ENCODE data around the gene YWHAG. TPM values are rescaled to one million over a fixed set of nuclear protein-coding genes. Genes with fewer than 3 reads are reported as not detected.
A peak's percentile ranks its signal among the peaks of the same experiment; 100 is the strongest.

YWHAG gene
- total RNA-seq, 1 donor from 2014 or later, result 97.1 TPM

GRCh38 chr7:76286842-76287403 is 71.9 kb downstream of the YWHAG start:
- no peak for DNase-seq
- no peaks in the 10 kb centered on the region for H3K9me3 ChIP-seq
- H3K4me1 ChIP-seq, result peaks cover 11% of the 10 kb centered on the region
- H3K27ac ChIP-seq, result no peak overlapping the region
- no peaks in the 10 kb centered on the region for H3K36me3 ChIP-seq
- no peak overlapping the region for H3K4me3 ChIP-seq
- ATAC-seq, result no peak
- intact Hi-C loops (cut with DNase I), result no loop called here
- peaks cover 22% of the 10 kb centered on the region for H3K27me3 ChIP-seq (ENCODE audit: low read depth)
- TF ChIP-seq CTCF (IDR thresholded peaks at IDR 0.05), result no peak

GRCh38 chr7:76285604-76286374 is 73.0 kb downstream of the YWHAG start:
- no peak for ATAC-seq

GRCh38 chr7:76283254-76284159 is 75.3 kb downstream of the YWHAG start:
- no peak overlapping the region for H3K4me3 ChIP-seq
- H3K27me3 ChIP-seq (ENCODE audit: low read depth), result peaks cover 28% of the 10 kb centered on the region
- intact Hi-C loops (cut with DNase I), result no loop called here
- no peak overlapping the region for H3K27ac ChIP-seq
- ATAC-seq (no peak), DNase-seq (no peak)
- no peaks in the 10 kb centered on the region for H3K36me3 ChIP-seq
- TF ChIP-seq CTCF (IDR thresholded peaks at IDR 0.05), result no peak
- H3K9me3 ChIP-seq, result no peaks in the 10 kb centered on the region
- H3K4me1 ChIP-seq, result no peaks in the 10 kb centered on the region

More at GRCh38 chr7:76285604-76286374, 73.0 kb downstream of the YWHAG start:
- intact Hi-C loops (cut with DNase I), result no loop called here
- Histone ChIP-seq H3K9me3 (no peaks in the 10 kb centered on the region), H3K4me1 (no peaks in the 10 kb centered on the region), H3K4me3 (no peak overlapping the region), H3K27ac (no peak overlapping the region), H3K36me3 (no peaks in the 10 kb centered on the region), H3K27me3 (ENCODE audit: low read depth) (peaks cover 23% of the 10 kb centered on the region)
- TF ChIP-seq CTCF (IDR thresholded peaks at IDR 0.05), result no peak
- DNase-seq, result no peak

- Histone ChIP-seq H3K36me3 (no peaks in the 10 kb centered on the region), H3K27me3 (ENCODE audit: low read depth) (peaks cover 30% of the 10 kb centered on the region), H3K9me3 (no peaks in the 10 kb centered on the region), H3K4me1 (no peaks in the 10 kb centered on the region), H3K27ac (no peak overlapping the region), H3K4me3 (peak overlapping the region; percentile 47)
- no peak for DNase-seq
- ATAC-seq, result peak; percentile 28 to 49
- intact Hi-C loops (cut with DNase I), result no loop called here
- TF ChIP-seq CTCF (IDR thresholded peaks at IDR 0.05), result no peak
Measured at GRCh38 chr7:76282344-76283253, 76.2 kb downstream of the YWHAG start.

Data from lower lobe of right lung (tissue), 2 donors.